Skeletal muscle tissue (tissue), 2 donors: ENCODE results near the gene EMP2. TPM values are rescaled to one million over a fixed set of nuclear protein-coding genes. Genes with fewer than 3 reads are reported as not detected.

Experiments used
- small RNA-seq: library from RNA; depleted of rRNA; stranded (forward); fragments of <200 nt; gene quantifications from one replicate; pipeline ENCODE3, GENCODE V24; 2014
- total RNA-seq: library from RNA; depleted of rRNA; stranded (reverse); fragments of >200 nt; gene quantifications from one replicate; pipeline ENCODE4 v1.2.3, GENCODE V29; 2014

EMP2 gene
- total RNA-seq, 1 donor from 2014 or later, result 42.8 TPM

Small RNAs within 50 kb of the gene (small RNA-seq; reads per million reads assigned to genes)
- not detected for gene RNU6-633P

Other genes with a start within 250 kb of the EMP2 start
- 9.4 TPM for gene ATF7IP2, start 194.5 kb downstream of the EMP2 start, total RNA-seq
- not detected for gene TEKT5, start 114.3 kb upstream of the EMP2 start, total RNA-seq
- 33.4 TPM for gene NUBP1, start 163.2 kb upstream of the EMP2 start, total RNA-seq
- gene TVP23A, start 238.2 kb upstream of the EMP2 start, total RNA-seq, result 2.6 TPM